IPS-18c (cell line): Measurements from ENCODE around the gene RHOB.
A peak's percentile ranks its signal among the peaks of the same experiment; 100 is the strongest.
"Not testable (repeated sequence)": the region's sequence is repeated elsewhere in the genome, so short reads cannot be mapped to it uniquely, and the experiment has no call there.

Experiments used
- H3K4me3 ChIP-seq: 2 replicates; pipeline ENCODE4 v1.7.0; 2013; ENCODE audit warnings: low read depth, mild to moderate bottlenecking, low read length, moderate library complexity; ENCODE audit not compliant: insufficient read depth
- H3K9me3 ChIP-seq: one replicate; pipeline ENCODE4 v1.6.1; 2013; ENCODE audit warnings: mild to moderate bottlenecking, low read length, moderate library complexity; ENCODE audit not compliant: control insufficient read depth, insufficient read depth

The RHOB gene

DNA sequence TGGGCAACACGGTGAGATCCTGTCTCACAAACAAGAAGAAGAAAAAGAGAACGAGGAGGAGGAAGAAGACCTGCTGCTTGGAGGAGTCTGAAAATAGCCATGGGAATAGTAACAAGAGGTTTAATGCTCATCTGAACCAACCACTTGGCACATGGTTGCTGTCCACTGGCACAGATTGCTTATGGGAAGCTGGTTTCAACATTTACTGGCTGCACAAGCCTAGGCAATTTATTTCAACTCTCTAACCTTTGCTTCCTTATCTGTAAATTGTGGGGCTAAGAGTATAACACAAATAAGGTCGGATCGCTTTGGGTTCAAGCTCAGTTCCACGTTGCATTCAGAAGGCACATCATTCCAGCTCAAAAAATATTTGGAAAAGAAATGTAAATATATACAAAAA is 14.2 kb upstream of the RHOB start:
- H3K4me3 ChIP-seq: no peak overlapping the region
- H3K9me3 ChIP-seq: no peaks in the 10 kb centered on the region

DNA sequence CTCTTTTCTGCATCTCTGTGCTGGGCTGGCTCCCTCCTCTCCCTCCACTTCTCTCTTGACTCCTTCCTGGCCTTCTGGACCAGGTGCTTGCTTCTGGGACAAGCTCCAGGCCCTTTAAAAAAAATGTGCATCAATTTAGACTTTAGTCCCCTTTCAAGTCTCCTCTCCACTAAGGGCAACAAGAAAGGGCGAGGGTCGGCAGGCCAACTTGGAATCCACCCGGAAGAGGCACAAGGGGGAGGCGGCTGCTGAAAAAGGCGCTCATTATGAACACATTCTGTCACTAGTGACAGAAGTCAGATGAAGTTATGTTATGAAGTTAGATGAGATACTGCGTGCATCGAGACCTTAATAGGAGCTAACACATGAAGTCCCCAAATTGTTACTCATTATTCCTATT is 13.6 kb upstream of the RHOB start:
- no peak overlapping the region for H3K4me3 ChIP-seq

DNA sequence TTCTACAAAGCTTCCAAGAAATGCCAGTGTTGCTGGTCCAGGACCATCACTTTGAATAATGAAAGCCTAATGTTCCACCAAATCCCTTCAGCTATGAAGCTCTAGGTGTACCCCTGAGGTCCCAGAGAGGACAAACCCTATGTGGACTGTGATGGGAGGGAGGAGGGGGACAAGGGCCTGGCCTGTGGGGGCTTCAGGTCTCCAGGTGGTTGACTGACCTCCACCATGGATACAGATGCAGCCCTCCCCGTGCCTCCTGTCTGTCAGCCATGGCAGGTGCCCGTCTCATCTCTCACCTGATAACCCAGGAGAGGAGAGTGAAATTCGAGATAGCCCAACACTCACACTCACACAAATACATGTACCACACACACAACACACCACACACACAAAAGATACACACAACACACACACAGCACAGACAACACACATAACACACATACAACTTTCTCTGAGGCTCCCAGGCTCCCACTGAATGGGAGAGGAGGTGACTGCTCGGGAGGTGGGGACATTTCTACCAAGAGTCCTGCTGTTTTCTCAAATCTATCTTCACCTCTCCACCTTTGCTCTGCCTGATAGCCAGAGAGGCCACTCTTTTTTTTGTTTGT is 12.8 kb upstream of the RHOB start:
- Histone ChIP-seq H3K9me3 (no peaks in the 10 kb centered on the region), H3K4me3 (no peak overlapping the region)

More for the DNA sequence above, 13.6 kb upstream of the RHOB start:
- H3K9me3 ChIP-seq: no peaks in the 10 kb centered on the region

DNA sequence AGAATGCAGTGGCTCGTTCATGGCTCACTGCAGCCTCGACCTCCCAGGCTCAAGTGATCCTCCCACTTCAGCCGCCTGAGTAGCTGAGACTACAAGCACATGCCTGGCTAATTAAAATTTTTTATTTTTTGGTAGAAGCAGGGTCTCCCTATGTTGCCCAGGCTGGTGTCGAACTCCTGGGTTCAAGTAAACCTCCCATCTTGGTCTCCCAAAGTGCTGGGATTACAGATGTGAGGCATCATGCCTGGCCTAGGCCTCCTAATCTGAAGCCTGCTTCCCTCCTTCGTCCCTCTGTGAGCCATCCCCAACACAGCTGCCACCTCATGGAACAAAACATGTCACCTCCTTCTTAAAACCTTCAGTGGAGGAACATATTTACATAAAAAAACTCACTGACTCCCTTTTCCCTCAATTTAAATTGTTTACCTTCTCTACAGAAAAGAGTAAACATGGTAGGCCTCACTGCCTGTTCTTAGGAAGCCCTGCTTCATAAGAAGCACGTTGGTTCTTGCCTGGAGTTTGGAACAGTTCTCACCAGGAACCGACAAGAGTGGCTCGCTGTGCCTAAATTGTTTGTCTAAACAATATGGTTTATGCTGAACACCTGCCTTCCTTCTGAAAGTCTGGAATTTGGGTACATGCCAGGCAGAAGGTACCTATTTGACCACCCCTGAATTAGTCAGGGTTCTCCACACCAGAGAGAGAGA is 12.1 kb upstream of the RHOB start:
- Histone ChIP-seq H3K4me3 (no peak overlapping the region), H3K9me3 (no peaks in the 10 kb centered on the region)

DNA sequence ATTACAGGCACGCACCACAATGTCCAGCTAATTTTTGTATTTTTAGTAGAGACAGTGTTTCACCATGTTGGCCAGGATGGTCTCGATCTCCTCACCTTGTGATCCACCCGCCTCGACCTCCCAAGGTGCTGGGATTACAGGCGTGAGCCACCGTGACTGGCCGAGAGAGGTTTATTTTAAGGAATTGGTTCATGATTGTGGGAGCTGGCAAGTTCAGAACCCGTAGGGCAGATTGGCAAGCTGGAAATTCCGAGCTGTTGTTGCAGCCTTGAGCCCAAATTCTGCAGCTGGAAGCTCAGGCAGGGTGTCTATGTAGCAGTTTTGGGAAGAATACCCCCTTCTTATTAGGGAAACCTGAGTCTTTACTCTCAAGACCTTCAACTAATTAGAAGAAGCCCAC is 11.4 kb upstream of the RHOB start:
- not testable (repeated sequence) for H3K9me3 ChIP-seq, H3K4me3 ChIP-seq

DNA sequence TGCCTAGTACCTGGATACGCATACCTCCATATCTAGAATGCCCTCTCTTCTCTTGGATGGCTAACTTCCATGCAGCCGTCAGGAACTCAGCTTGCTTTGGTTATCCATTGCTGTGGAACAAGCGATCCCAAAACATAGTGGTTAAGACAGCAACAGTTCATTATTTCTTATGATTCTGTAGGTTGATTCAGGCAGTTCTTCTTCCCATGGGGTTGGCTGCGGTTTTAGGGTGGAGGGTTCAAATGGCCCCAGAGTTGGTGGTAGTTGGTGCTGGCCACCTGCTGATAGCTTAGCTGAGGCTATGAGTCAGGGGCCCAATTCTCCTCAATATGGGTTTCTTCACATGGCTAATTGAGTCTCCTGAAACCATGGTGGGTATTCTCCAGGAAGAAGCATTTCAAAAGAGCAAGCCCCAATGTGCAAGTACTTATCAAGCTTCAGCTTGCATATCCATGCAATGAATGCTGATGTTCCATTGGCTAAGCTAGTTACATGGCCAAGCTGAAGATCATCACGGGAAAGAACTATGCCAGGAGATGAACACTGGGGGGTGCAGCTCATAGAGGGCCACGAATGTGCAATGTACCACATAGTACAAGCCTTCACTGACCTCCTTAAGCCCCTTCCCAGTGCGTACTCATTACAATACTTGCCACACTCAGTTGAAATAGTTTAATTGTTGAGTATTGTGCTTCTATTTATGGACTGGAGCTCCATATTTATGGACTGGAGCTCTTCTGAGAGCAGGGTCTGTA is 10.0 kb upstream of the RHOB start:
- H3K9me3 ChIP-seq: no peaks in the 10 kb centered on the region
- H3K4me3 ChIP-seq: no peak overlapping the region

DNA sequence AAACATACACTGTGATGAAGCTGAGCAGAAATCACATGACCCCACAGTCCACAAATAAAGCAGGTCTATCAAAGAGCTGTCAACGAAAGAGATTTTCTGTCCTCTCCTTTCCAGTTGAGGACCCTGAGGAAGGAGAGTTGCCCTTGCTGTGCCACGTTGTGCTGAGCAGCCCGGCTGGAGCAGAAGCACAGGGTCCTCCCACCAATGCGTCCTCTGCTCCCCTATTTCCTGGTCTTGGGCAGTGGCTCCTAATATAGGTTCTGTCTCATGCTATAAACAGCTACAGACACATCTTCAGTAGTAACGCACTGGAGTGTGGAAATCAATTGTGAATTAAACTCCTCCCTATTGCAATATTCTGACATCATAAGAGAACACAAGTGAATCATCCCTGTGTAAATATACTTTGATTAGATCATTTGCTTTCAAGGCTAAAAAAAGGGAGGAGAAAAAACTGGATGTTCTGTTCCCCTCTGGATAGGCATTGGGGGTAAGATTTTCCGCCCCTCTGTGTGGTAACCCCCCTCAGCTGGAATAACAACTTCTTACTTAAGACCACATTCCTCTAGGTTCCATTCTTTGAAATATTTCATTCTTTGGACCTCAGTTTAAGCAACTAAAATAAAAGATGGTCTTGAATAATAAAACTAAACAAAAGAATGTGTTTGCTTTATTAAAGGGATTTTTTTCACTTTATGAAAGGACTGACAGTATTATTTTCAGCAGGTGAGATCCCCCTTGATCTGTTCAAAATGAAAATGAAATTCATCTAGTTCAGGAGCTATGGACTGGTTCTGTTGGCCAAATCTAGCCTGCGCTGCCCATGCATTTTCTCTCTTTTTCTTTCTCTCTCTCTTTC is 8.3 kb upstream of the RHOB start:
- H3K9me3 ChIP-seq: no peaks in the 10 kb centered on the region
- no peak overlapping the region for H3K4me3 ChIP-seq

DNA sequence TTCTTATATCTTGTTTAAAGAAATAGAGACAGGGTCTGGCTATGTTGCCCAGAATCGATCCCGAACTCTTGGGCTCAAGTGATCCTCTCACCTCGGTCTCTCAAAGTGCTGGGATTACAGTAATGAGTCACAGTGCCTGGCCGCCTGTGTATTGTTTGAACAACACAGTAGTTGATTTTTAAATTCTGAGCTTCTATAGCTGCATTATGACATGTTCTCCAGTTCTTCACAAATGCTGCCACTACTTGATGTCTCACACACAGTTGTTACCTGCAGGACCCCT is 7.7 kb upstream of the RHOB start:
- Histone ChIP-seq H3K9me3 (no peaks in the 10 kb centered on the region), H3K4me3 (no peak overlapping the region)

DNA sequence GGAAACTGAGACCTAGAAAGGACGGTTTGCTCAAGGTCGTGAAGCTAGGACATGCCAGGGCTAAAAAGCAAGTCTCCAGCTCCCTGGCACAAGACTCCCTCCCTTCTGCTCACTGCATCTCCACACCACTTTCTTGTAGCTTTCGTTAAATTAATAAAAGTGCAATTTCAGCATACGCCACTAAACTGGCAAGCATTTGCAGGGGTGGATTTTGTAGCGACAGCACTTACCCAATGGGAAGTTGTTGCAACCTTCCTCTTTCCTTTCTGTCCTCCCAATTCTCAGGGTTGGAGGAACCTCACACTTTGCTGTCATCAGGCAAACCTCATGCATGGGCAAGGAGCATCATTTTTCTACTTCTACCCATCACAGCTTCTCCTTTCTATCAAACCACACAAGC is 7.4 kb upstream of the RHOB start:
- no peaks in the 10 kb centered on the region for H3K9me3 ChIP-seq
- no peak overlapping the region for H3K4me3 ChIP-seq

DNA sequence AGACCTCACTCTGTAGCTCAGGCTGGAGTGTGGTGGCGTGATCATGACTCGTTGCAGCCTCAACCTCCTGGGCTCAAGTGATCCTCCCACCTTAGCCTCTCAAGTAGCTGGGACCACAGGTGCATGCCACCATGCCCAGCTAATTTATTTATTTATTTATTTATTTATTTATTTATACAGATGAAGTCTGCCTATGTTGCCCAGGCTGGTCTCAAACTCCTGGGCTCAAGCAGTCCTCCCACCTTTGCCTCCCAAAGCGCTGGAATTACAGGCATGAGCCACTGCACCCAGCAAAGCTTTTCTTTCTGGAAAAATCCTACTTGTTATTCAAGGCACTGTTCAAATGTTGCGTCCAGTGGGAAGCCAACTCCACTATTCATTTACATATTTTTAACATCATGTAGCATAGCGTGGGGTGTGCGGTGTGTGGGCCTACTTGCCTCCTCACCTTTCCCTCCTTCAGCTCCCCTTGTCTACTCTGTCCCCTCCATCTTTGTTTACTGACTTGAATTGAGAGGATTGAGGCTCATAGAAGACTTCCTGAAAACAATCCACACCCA is 6.8 kb upstream of the RHOB start:
- Histone ChIP-seq H3K4me3 (no peak overlapping the region), H3K9me3 (no peaks in the 10 kb centered on the region)

DNA sequence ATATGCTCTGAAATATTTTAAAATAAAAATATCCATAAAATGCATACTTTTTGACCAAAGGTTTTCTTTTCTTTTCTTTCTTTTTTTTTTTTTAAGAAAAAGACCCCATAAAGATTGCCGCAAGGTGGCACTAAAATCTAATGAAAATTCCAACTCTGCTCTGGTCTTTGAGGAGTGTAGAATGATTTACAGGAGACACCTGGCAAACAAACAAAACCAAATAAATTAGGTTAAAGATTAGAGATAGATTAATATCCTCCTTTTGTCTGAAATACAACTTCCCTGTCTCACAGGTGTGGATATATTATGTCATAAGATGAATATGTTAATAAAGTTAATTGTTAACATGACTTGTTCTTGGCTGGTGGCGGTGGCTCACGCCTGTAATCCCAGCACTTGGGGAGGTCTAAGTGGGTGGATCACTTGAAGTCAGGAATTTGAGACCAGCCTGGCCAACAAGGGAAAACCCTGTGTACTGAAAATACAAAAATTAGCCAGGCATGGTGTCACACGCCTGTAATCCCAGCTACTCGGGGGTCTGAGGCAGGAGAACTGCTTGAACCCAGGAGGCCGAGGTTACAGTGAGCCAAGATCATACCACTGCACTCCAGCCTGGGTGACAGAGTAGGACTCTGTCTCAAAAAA is 3.5 kb upstream of the RHOB start:
- no peaks in the 10 kb centered on the region for H3K9me3 ChIP-seq
- no peak overlapping the region for H3K4me3 ChIP-seq

DNA sequence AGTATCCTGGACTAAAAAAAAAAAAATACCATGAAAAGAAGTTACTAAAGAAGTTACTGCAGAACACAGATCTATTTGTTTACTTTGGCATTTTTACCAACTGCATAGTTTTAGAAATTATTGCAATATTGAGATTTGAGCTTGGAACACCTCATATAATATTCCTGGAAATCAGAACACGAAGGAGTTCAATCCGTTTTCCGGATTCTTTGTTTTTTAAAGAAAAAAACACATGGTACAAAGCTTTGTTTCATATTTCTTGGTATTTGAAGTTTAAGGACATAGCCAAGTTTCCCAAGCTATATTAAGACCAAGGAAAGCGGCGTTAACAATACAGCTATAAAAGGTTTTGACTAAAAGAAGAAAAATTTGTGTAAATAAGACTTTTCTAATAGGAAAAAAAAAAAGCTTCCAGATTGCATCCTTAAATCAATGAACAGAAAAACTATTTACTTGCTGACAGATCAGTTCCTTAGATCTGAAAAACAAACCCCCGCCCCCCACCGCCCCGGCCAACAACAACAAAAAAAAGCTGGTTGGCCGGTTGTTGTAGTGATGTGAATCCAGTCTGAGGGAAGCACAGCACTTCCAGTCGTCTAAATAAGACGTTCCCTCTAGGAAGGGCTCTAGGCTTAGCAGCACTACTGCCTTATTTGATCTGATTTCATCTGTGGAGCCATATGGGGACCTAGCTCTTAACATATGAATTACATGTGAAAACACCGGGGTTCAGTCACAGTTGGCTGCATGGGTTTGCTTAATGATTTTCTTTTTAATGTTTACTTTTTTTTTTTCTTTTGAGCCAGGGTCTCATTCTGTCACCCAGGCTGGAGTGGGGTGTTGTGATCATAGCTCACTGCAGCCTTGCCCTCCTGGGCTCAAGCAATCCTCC is 2.5 kb upstream of the RHOB start:
- no peaks in the 10 kb centered on the region for H3K9me3 ChIP-seq
- H3K4me3 ChIP-seq: no peak overlapping the region

DNA sequence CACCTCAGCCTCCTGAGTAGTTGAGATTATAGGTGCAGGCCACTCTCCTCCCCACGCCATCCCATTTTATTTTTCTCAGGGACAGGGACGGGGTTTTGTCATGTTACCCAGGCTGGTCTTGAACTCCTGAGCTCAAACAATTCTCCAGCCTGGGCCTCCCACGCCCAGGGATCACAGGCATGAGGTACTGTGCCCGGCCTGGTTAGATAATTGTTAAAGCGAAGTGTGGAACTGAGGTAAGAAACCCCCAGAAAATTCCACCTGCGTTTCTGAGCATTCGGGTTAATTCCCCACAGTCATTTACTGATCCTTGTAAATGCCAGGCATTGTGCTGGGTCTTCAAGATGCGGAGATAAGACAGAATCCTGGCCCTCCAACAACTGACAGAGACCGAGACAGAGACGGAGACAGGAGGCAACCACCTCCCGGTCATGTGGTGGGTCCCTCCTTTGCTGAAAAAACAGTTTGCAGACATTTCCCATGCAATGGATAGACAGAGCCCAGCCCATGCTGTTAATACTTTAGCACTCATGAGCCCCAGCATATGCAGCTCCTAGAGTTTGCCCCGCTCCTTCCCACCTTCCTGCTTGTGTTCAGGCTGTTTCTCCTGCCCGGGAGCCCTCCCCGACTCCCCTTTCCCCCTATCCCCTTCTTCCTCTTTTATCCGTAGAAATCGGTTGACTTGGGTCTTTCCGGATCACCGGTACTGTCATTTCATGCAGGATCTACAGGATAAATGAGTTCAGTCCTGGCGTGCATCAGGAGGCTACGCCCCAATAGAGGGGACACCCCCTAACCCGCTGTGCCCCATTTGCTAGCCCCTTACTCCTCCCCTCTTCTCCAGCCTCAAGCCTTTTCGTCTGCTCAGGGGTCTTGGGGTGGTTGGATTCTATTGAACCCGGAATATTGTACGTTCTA is 1.6 kb upstream of the RHOB start:
- H3K9me3 ChIP-seq: no peaks in the 10 kb centered on the region
- no peak overlapping the region; the same call in 1 of the 2 replicates for H3K4me3 ChIP-seq

DNA sequence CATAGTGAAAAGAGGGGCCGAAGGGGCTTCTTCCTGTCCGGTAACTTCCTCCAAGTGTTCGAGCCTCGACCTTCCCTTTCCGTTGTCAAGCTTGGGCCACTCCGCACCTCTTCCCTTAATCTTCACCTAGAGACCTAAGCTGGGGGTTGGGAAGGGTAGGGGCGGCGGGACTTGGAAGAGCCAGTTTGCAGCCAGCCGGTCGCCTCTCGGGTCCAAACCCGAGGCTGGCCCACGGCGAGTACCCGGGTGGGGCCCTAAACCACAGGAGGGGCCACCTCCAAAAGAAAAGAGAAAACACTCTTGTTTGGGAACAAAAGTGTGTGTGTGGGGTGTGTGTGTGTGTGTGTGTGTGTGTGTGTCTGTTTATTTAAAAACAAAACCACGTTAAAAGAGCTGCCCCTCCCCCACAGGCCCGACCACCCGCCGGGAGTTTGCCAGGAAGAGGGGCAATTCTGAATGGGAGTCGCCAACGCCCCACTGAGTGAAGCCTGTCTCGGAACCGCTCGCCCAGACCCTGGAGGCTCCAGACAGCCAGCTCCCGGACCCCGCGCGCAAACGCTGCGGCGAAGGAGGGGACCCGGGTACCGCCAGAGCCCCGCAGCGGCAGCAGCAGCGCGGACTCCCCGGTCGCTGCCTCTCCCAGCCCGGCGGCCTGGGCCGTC is 488 bp upstream of the RHOB start:
- Histone ChIP-seq H3K4me3 (peak overlapping the region; percentile 73), H3K9me3 (no peaks in the 10 kb centered on the region)
